GM19455 (cell line): ENCODE results near the gene NTN1.

Source experiments
- ATAC-seq: cut with Tn5 transposase; IDR thresholded peaks from one replicate; pipeline ENCODE4 v1.9.1; 2021; ENCODE audit not compliant: unreplicated experiment

Gene NTN1

DNA sequence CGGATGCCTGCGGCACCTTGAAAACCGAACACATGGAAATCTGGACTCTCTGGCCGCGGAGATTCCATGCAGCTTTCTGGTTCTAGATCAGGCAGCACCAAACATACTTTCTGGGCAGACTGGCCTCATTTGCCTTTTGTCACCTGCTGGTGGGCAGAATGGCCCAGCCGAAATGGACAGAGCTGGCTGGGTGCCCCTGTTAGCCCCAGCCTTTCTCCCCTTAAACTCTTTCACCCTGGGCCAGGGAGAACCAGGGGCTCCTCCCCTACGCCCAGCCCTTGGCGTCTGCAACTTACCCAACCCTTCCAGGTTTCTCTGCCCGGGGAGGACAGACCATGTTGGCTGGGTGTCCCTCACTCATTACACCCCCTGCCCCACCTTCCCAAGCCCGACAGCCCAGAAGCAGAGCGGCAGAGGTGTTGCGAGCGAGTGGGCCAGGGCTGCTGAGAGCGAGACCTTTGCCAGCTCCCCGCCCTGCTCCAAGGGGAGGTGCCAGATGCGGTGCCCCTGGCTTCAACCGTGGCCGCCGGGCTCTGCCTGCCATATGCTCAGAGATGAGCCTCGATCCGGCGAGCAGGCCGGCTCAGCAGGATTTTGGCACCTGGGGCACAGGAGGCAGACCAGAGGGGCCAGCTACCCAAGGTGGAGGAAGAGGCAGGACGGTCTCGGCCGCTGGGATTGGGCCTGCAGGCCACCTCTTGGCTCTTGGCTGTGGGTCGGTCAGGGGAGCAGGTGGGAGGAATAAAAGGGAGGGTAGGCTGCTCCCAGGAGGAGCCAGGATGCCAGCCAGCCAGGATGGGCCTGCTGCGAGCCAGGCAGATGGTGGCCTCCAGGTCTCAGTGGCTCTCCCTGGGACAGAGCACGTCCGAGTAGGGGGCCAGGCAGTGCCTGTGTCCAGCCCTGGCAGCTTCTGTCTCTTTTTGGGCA, 191.3 kb downstream of the NTN1 start:
- ATAC-seq, result no peak

DNA sequence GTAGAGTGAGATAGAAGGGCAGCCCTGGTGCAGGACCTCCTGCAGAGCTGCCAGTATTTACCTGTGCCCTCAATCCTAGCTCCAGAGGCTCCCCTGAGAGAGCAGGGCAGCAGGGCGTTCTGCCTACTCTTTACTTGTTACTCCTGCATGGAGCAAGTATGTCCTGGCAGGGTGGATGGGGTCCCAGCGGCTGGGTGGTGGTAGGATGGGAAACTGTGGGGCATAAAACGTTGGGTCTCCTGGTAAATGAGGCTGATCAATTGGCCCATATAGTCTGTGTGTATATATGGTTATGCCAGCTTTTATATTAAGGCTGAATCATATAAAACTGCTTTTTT, 192.0 kb downstream of the NTN1 start:
- no peak for ATAC-seq

DNA sequence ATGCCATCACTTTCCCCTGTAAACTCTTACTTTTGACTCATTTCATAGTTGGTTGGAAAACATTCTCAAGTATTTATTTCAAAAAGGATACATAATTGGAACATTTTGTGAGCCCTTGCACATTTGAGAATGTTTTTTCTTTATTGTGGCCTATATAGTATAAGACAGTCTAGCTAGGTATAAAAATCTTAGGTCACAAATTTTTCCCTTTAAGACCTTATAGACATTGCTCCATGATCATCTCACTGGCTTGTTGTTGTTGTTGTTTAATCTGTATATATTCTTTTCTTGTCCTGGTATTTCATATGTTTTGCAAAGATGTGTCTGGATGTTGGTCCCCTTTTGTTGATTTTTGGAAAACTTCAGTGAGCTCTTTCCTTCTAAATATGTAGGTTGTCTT, 194.2 kb downstream of the NTN1 start:
- no peak for ATAC-seq

DNA sequence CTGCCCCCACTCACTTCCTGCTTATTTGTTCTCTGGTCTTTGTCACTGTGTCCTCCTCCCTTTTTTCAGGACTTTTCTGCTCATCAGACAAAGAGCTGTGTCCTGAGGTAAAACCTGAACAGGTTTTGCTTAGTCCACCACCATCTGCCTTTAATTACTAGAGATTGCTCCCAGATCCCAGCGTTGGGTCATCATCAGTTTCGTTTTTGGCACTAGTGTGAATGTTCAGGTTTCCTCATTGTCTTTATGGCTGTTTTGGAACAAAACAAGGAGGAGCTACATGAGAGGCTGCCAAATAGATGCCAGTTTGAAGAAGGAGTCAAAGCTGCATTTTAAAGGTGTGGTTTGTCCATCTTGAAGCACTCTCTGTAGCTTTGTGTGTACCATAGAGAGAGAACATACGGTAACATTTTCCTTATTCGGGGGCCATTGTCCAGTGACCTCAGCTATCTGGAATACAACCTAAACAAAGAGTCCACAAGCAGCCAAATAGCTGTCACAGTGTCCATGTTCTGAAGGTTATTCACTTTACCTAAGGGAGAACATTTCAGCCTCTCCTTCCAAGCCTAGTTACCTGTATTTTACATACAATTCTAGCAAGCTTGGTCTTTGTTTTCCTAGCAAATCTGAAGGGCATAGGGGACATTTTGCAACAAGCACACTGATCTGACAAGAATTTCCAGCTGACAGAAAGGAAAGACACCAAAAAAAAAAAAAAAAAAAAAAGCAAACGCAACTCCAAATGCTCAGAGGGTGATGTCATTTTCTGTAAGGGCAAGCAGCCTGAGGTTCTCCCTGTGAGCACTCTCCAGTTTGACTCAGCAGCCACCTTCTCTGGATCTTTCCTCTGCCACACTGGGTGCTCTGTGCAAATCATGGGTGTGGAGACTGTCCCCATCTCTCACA, 196.1 kb downstream of the NTN1 start:
- ATAC-seq, result no peak

DNA sequence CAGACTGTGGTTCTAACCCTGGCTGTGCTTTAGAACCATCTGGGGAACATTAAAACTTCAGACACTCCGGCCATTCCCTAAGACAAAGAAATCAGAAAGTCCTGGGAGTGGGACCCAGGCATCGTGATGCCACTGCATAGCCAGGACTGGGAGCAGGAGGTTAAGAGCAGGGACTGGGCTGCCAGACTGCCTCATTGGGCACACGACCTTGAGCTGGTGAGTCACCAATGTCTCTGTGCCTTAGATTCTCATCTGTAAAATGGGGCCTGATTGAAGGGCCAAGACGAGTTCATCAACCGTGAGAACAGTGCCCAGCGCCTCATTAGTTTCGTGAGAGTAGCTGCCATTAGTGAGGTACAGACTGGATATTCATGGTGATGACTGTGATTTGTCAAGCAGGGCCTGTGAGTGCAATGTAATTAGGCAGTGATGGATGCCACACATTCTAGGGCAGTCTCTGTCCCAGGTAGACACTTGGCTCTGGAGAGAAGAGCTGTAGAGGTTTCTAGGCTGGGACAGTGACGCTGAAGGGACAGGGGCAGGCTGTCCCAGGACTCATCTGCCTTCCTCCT, 196.8 kb downstream of the NTN1 start:
- ATAC-seq, result no peak

DNA sequence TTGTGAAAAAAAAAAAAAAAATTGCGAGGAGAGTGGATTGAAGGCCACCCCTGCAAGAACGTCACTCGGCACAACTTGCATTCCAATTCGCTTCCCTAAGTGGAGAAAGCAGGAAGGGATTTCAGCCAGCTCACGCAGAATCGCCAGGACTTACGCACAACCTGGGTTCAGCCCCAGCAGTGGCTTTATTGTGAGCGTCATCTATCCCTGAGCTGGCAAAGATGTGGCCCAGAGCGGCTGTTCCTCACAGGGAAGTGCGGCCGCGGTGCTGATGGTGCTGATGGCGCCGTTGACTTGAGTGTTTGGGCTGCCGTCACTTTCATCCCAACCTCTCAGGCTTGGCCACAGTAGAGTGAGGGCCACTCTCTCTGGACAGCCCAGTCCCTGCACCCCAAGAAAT, 197.6 kb downstream of the NTN1 start:
- no peak for ATAC-seq

DNA sequence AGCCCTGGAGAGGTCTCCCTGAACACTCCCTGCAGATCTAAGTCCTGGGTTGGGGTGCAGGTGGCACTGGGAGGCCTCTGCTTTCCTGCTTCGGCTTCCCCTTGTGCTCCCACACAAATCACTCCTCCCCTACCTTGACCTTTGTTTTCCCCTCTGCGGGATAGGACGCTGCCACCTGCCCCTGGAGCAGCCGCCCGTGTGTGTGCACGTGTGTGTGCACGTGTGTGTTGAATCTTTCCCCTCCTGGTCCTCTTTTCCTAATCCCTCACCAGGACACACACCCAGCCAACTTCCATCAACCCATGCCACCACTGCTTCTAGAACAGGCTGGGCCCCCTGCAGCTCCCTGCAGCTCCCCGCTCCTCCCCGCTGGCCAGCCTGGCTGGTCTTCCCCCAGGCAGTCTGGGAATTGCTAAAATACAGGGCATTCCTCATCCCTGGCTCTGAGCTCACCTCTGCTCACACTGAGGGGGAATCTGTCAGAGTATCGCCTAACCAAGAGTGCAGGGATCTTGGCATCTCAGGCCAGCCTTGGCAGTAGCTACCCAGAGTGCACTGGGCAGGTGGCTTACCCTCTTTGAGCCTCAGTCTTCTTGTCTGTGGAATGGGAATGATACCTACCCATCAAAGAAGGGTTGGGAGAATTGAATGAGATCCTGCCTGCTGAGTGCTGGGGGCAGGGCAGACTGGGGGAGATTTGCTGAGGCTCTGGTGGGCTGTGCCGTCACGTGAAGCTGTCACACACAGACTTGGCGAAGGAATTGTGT, 198.5 kb downstream of the NTN1 start:
- no peak for ATAC-seq

DNA sequence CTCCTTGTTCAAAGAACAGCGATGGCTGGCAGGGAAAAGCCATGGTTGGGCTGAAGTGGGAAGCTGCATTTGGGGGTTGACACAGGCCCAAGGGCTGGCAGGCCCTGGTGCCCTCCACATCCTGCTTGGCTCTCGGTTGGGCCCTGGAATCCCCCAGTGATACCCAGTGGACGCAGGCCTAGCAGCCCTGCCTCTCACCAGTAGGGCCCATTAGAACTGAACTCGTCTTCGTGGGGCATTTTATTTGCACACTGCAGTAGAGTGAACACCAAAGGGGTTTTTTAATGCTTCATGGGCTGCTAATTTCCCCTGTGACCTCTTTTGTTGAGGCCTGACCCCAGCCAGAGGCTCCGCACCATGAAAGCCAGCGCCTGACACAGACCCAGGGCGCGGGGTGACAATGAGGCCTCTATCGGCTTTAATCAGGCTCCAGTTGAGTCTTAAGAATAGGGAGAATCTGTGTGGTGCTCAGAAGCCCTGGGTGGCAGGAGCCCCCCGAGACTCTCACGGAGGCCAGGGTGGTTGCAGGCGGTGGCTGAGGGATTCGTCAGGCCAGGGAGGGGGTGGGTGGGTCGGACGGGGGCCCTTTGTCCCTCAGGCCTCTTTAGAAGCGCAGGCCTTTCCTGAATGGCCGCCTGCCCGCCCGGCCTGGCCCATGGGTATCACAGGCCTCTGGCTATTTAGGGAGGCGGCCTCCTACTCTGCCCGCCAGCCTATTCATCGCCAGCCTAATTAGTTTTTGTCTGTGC, 199.3 kb downstream of the NTN1 start:
- ATAC-seq, result no peak

DNA sequence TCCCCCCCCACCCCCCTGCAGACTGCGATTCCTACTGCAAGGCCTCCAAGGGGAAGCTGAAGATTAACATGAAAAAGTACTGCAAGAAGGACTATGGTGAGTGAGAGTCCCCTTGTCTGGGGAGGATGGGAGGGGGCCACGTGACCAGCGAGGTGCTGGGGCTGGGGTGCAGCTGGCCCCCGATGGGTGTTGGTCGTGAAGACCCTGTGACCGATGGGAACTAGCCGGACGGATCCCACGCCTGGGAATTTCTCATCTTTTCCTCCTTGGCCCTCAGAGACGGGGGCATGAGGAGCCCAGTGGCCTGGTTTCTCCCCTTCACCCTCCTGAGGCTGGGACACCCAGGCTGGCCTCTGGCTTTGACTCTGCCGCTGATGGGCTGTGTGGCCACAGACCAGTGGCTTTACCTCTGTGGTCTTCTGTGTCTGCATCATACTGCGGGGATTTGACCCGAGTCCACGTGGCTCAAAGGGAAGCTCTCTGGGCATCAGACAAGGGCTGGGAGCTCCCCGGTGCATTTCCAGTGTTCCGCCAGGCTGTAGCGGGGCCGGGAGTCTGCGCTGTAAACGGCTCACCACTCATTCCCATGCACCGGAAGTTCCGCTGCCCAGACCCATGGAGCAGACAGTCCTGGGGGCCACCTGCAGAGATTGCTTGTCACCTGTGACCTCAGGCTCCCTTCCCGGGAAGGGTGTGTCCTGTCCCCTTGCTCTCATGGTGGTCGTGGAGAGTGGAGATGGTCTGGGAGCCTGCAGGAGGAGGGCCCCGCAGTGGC, 200.0 kb downstream of the NTN1 start:
- no peak for ATAC-seq

DNA sequence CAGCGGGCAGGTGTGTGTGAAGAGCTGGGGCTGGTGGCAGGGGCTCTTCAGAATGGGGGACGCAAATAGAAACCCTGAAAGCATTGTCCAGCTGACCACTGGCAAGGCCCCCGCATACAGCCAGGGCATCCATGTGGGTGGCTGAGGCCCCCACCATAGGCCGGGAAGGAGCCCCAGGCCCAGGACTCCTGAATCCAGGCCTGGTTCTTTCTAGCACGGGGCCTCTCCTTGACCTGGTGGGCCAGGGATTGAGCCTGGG, 200.5 kb downstream of the NTN1 start:
- no peak for ATAC-seq

DNA sequence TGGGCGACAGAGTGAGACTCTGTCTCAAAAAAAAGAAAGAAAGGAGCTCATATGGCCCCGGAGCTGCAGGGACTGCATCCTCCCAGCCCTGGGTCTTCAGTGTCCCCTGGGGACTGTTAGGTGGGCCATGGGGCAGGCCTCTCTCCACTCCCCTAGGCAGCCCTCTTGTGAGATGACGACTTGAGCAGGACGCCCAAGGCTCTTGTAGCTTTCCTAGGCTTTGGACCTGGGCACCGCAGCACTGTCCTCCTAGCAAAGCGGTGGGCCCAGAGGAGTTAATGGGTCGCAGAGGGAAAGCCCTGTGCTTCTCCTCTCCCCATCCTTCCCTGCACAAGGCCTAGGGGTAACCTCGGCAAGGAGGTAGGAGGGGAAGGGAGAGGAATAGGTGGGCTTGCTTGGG, 202.2 kb downstream of the NTN1 start:
- no peak for ATAC-seq

DNA sequence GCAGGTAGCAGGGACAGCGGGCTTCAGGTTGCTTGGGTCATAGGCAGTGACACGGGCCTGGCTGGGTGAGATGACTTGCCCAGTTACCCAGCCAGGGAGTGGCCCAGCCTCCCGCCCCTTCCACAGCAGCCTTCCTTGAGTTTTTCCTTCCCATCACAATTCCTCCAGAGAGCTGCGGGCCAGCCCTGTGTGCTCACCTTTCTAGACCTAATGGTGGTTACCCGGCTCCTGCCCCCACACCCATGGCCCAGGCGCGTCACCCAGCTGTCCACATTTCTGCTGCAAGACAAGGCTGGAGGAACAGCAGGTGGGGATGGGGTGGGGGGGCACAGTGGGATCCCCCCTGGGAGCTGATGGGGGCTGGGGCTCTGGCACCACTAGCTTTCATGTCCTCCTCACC, 203.2 kb downstream of the NTN1 start:
- no peak for ATAC-seq

DNA sequence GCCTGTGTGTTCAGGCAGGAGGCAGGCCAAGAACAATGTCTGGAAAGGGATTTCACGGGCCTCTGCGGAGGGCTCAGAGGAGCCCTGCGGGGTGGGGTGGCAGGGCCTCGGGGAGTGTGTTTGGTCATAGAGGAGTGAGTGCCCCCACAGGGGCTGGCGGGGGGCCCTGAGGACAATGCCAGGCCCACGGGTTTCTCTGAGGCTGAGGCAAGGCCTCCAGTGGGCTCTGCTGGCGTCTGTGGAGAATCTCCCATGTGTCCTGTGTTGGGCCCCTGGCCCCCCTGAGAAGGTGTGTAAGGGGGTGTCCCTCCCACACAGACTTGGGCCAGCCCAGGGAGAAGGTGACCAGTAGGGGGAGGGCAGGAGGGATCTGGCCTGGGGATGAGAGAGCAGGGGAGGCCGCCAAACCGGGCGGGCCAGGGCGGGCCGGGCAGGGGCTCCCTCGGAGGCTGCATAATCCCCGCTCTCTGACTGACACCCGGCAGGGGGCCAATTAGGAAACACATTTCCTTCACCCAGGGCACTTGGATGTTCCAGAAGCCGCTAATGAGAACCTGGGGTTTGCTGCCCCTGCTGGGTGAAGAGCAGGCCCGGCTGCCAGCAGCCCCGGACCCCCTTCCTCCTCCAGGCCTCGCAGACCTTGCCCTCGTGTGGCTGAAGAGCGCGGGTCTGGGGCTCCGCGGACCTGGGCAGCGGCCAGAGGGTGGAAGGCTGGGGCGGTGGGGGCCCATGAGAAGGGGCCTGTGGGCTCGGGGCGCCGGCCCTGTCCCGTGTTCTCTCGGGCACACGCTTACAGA, 204.2 kb downstream of the NTN1 start:
- no peak for ATAC-seq

DNA sequence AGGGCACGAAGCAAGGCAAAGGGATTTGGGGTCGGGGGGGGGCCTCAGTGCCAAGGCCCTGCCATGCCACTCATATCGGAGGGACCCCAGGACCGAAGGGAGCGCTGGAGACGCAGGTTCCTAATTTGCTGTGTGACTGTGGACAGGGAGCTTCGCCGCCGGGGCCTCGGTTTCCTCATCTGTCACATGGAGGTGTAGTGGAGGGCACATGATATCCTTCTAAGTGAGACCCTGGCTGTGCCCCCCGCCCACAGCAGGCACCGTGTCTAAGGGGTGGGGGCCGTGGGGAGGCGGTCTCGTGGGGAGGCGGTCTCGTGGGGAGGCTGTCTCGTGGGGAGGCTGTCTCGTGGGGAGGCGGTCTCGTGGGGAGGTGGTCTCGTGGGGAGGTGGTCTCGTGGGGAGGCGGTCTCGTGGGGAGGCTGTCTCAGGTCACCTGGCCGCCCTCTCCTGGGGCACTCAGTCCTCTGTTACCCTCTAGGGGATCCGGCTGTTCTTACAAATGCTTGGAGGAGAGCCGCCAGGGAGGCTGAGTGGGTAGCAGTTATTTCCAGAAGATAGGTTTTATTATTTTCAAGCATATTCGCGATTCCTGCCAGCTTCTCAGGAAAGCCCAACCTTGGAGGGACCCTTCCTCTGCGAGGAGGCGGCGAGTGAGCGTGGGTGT, 205.0 kb downstream of the NTN1 start:
- no peak for ATAC-seq

DNA sequence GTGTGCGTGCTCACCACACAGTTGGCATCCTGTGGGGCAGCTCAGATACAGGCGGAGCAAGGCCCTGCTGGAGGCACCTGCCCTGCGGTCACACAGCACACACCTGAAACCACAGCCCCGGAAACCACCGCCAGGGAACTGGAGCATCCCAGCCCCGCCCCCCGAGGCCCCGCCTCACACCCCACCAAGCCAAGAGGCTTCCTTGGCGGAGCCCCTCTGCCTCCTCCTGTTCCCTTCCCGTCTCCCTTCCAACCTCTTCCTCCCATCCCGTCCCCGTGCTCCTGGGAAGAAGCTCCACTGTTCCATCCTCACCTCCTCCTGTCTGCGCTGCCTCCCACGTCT, 205.5 kb downstream of the NTN1 start:
- ATAC-seq, result no peak

DNA sequence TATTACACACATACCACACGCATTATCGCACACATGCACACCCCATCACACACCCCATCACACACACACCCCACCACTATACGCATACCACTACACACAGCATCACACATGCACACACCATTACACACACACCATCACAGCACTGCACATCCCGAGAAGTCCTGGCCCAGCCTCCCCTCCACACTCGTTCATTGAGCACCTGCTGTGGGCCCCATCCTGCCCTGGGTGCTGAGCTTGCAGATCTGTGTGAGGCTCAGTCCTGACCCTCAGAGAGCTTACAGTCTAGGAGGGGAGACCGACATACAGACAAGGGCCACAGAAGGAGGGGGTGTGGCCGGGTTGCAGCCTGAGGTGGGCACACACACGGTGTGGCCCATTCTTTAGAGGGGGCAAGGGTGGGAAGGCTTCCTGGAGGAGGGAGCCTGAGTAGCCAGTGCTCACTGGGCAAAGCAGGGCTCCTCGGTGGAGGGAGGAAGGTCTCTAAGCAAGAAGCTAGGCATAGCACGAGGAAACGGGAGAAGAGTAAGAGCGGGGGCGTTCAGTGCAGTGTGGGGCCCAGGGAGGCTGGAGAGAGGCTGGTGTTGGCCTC, 206.6 kb downstream of the NTN1 start:
- ATAC-seq, result no peak

DNA sequence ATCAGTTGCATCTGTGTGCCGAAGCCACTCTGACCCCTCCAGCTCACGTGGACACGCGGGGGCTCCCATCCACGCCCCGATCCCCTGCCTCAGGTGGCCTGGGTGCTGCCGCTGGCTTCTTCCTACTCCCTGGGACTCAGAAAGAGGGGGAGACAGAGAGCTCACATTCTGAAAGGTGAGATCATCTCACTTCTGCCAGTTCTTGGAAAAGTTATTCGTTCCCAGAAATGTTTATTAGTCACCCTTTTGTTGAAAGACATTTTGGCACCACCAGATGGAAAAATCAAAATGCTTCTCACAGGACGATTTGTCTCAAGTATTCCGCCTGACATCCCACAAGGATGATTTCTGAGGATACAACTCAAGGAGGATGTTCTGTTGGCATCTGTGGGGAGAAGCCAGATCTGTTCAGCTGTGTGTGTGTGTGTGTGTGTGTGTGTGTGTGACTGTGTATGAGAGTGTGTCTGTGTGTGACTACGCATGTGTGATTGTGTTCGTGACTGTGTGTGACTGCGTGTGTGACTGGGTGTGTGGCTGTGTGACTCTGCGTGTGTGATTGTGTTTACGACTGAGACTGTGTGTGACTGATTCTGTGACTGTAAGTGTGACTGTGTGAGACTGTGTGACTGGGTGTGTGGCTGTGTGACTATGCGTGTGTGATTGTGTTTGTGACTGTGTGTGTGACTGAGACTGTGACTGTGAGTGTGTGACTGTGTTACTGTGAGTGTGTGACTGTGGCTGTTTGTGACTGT, 207.3 kb downstream of the NTN1 start:
- no peak for ATAC-seq
